ENCODE results near the gene PCNT. TPM values are rescaled to one million over a fixed set of nuclear protein-coding genes. Genes with fewer than 3 reads are reported as not detected.

Gene PCNT
- total and polyA plus RNA-seq, 10 of the 15 experiments (the other 5 are each of a cell fraction or from before 2014, with no cell fraction given), result 2.9 to 39.6 (median 20.5) TPM

DNA sequence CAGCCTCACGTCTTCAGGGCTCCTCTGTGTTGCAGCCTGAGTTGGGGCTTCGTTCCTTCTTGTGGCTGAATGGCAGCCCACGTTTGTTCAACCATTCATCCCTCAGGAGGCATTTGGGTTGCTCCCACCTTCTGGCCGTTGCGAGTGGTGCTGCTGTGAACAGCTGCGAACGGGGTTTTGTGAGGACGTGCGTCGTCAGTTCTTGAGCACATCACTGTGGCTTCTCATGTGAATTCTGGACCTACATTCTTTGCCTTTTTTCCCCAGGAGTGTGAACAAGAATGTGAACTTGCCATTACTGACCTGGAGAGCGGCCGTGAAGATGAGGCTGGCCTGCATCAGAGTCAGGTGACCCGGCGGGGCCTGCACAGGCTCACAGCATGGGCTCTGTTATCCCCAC is 21.9 kb downstream of the PCNT start:
- peaks cover 20 to 30% of the 10 kb centered on the region in 2 experiments for H3K36me3 ChIP-seq (ENCODE audit: control insufficient read depth in 2 of 2, insufficient read depth in 2 of 2, low read length in 1 of 2)
- no peaks in the 10 kb centered on the region for H3K4me1 ChIP-seq (ENCODE audit: control insufficient read depth, insufficient read depth, low read length)
- CTCF ChIA-PET, result no interaction called here
- TF ChIP-seq, protein P1, sequence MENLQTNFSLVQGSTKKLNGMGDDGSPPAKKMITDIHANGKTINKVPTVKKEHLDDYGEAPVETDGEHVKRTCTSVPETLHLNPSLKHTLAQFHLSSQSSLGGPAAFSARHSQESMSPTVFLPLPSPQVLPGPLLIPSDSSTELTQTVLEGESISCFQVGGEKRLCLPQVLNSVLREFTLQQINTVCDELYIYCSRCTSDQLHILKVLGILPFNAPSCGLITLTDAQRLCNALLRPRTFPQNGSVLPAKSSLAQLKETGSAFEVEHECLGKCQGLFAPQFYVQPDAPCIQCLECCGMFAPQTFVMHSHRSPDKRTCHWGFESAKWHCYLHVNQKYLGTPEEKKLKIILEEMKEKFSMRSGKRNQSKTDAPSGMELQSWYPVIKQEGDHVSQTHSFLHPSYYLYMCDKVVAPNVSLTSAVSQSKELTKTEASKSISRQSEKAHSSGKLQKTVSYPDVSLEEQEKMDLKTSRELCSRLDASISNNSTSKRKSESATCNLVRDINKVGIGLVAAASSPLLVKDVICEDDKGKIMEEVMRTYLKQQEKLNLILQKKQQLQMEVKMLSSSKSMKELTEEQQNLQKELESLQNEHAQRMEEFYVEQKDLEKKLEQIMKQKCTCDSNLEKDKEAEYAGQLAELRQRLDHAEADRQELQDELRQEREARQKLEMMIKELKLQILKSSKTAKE (IDR thresholded peaks at IDR 0.05; ENCODE audit: low read depth, poor library complexity, severe bottlenecking), result no peak
- no peak for TF ChIP-seq IKZF2 (IDR thresholded peaks at IDR 0.05)
- no peak for TF ChIP-seq NFXL1 (IDR thresholded peaks at IDR 0.05; ENCODE audit: borderline replicate concordance)
- TF ChIP-seq FOXK2 (IDR thresholded peaks at IDR 0.05), result no peak
- no peak for TF ChIP-seq ASH2L (IDR thresholded peaks at IDR 0.05; ENCODE audit: borderline replicate concordance, low read depth)
- TF ChIP-seq CEBPB (IDR thresholded peaks at IDR 0.05; ENCODE audit: borderline replicate concordance in 1 of 2, low read depth in 2 of 2, low read length in 2 of 2), result no peak
- no peak for TF ChIP-seq RUNX3 (IDR thresholded peaks at IDR 0.05; ENCODE audit: low read length)
- no peak for TF ChIP-seq BMI1 (IDR thresholded peaks at IDR 0.05; ENCODE audit: borderline replicate concordance)
- TF ChIP-seq MTA2 (IDR thresholded peaks at IDR 0.05; ENCODE audit: low read depth), result no peak
- no peak for TF ChIP-seq SUPT20H (IDR thresholded peaks at IDR 0.05; ENCODE audit: borderline replicate concordance, control insufficient read depth, low read depth, low read length)
- TF ChIP-seq PML (IDR thresholded peaks at IDR 0.05; ENCODE audit: low read length), result no peak
- TF ChIP-seq HCFC1 (IDR thresholded peaks at IDR 0.05; ENCODE audit: low read length), result no peak
- no peak for TF ChIP-seq SUZ12 (IDR thresholded peaks at IDR 0.05; ENCODE audit: unreplicated experiment)
- TF ChIP-seq, protein P2, sequence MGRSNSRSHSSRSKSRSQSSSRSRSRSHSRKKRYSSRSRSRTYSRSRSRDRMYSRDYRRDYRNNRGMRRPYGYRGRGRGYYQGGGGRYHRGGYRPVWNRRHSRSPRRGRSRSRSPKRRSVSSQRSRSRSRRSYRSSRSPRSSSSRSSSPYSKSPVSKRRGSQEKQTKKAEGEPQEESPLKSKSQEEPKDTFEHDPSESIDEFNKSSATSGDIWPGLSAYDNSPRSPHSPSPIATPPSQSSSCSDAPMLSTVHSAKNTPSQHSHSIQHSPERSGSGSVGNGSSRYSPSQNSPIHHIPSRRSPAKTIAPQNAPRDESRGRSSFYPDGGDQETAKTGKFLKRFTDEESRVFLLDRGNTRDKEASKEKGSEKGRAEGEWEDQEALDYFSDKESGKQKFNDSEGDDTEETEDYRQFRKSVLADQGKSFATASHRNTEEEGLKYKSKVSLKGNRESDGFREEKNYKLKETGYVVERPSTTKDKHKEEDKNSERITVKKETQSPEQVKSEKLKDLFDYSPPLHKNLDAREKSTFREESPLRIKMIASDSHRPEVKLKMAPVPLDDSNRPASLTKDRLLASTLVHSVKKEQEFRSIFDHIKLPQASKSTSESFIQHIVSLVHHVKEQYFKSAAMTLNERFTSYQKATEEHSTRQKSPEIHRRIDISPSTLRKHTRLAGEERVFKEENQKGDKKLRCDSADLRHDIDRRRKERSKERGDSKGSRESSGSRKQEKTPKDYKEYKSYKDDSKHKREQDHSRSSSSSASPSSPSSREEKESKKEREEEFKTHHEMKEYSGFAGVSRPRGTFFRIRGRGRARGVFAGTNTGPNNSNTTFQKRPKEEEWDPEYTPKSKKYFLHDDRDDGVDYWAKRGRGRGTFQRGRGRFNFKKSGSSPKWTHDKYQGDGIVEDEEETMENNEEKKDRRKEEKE (IDR thresholded peaks at IDR 0.05), result no peak
- no peak for TF ChIP-seq JUND (IDR thresholded peaks at IDR 0.05; ENCODE audit: low read depth, low read length)
- TF ChIP-seq, protein P3, sequence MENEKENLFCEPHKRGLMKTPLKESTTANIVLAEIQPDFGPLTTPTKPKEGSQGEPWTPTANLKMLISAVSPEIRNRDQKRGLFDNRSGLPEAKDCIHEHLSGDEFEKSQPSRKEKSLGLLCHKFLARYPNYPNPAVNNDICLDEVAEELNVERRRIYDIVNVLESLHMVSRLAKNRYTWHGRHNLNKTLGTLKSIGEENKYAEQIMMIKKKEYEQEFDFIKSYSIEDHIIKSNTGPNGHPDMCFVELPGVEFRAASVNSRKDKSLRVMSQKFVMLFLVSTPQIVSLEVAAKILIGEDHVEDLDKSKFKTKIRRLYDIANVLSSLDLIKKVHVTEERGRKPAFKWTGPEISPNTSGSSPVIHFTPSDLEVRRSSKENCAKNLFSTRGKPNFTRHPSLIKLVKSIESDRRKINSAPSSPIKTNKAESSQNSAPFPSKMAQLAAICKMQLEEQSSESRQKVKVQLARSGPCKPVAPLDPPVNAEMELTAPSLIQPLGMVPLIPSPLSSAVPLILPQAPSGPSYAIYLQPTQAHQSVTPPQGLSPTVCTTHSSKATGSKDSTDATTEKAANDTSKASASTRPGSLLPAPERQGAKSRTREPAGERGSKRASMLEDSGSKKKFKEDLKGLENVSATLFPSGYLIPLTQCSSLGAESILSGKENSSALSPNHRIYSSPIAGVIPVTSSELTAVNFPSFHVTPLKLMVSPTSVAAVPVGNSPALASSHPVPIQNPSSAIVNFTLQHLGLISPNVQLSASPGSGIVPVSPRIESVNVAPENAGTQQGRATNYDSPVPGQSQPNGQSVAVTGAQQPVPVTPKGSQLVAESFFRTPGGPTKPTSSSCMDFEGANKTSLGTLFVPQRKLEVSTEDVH (IDR thresholded peaks at IDR 0.05; ENCODE audit: low read depth, partially characterized antibody), result no peak

More for the DNA sequence above, 21.9 kb downstream of the PCNT start:
- ChIA-PET RAD21 (ENCODE audit: unreplicated experiment) (no interaction called here), SMC1A (ENCODE audit: uncharacterized antibody, unreplicated experiment) (no interaction called here), POLR2A (no interaction called here)
- DNase-seq (ENCODE audit: low read depth, low spot score) (no peak), FAIRE-seq (no peak), ATAC-seq (no peak)
- Histone ChIP-seq H3K27ac (ENCODE audit: control insufficient read depth, insufficient read depth) (no peak overlapping the region), H3K27me3 (replicated peaks in 1 of 2; ENCODE audit: control insufficient read depth in 2 of 2, insufficient read depth in 2 of 2, low read length in 1 of 2) (no peaks in the 10 kb centered on the region), H4K20me1 (ENCODE audit: control insufficient read depth, insufficient read depth) (no peaks in the 10 kb centered on the region), H3K9ac (ENCODE audit: control insufficient read depth, insufficient read depth, low read length) (no peak overlapping the region), H3K4me2 (ENCODE audit: control insufficient read depth, insufficient read depth) (no peak overlapping the region), H3K9me3 (replicated peaks; ENCODE audit: control insufficient read depth, insufficient read depth, low read length) (no peaks in the 10 kb centered on the region), H3K4me3 (no peak overlapping the region), H3K79me2 (ENCODE audit: control insufficient read depth, insufficient read depth, low read length) (no peaks in the 10 kb centered on the region; the same call in 1 of the 2 replicates), H2AFZ (ENCODE audit: control insufficient read depth, low read depth, low read length) (no peak overlapping the region)
- BruUV-seq (replicated peaks), result no TSS peak
- intact Hi-C loops (cut with micrococcal nuclease; ENCODE audit: unreplicated experiment), result no loop called here
- in situ Hi-C loops (cut with MboI), result no loop called here
- 96% methylated on average over 14 of the region's 14 CpGs for WGBS (ENCODE audit: insufficient coverage, insufficient replicate concordance, low lambda C conversion rate, missing lambda C conversion rate)
